GM21825 (cell line): ENCODE data around the gene JAK1.
"Not testable (repeated sequence)": the region's sequence is repeated elsewhere in the genome, so short reads cannot be mapped to it uniquely, and the experiment has no call there.

Experiments used
- ATAC-seq: cut with Tn5 transposase; IDR thresholded peaks from one replicate; pipeline ENCODE4 v1.9.1; 2021; ENCODE audit warnings: mild to moderate bottlenecking, moderate library complexity; ENCODE audit not compliant: unreplicated experiment

Gene JAK1

GRCh38 chr1:64844175-64844574, 122.2 kb downstream of the JAK1 start:
- no peak for ATAC-seq

DNA sequence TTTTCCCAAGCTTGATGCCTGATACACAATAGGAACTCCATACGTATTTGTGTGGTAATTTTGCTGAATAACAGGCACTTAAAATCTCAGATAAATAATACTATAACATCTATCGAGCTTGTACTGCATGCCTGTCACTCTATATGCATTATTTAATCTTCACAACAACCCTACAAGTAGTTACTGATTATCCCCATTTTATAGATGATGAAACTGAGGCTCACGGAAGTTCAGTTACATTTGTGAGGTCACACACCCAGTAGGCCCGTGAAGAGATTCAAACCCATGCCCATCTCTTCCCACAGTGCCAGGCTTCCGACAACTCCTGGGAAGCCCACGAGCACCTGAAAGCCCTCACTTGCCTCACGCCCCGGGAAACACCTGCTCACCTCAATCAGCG, 122.7 kb downstream of the JAK1 start:
- ATAC-seq, result no peak

DNA sequence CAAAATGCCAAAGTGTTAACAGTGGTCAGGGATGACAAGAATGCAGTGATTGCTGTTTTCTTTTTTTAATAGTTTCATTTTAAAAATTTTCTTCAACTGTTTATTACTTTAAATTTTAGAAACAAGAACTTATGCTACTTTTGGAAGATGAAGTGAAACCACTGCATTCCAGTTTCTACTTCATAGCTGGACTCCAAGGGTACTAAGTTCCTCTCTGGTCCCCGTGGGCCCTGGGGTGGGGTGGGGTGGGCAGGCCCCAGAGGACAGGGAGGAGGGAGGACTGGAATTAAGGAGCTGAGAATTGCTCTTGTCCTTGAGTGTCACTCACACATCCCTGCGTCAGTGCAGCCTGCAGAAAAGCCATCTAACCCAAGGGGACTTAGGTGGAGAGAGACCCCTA, 124.1 kb downstream of the JAK1 start:
- ATAC-seq, result no peak

DNA sequence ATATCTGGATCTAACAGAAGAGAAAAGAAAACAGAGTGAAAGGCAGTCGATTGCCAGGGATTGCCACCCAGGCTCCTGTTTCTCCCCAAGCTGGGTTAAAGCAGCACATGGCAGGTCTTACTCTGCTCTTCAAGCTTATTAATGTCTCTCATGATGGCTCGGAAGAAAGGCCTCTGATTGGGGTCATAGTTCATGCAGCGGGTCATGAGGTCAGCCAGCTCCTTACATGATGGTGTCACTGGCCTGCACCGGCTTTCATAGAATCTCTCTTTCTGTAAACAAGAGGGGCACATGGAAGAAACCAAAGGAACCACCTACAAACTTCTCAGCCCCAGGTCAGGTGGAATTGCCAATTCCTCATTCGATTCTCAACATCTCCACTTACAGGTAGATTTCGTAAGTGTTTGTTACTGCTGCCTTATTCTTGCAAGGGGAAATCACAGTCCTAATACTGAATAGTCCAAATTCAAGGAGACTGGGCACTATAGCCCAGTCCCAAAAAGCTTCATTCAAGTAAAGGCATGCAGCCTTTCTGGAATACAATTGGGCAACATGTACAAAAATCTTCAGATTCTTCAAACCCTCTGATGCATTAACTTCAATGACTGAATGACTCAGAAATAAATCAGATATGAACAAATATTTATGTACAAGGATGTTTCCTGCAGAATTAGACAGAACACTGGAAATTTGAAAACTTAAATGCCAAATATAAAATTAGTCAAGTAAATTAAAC, 124.9 kb downstream of the JAK1 start:
- ATAC-seq, result no peak

DNA sequence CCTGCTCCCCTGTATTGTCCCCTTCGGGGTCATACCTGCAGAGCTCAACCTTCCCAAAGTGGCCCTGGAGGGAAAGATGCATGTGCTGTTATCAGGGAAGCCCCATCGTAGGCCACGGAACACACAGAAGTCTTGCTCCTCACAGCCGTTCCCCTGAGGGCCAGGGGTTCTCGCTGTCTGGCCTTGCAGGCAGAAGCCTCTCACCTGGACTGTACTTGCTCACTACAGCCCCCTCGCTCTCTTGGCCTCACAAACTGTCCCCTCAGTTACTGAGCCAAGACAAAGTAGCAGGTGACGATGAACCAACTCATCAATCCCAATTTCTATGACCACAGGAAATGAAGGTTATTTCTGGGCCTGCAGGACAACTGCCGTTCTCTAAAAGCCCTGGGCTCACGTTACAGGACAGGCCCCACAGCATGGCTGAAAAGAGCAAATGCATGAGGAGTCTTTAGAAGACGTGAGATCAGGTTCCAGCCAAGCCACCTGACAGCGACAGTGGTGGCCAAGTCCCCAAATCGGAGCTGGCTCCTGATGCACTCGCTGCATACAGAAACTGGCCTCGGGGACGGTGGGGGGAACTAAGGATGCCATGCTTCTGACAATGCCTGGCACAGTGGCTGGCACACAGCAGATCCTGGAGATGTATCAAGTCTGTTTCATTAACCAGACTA, 126.5 kb downstream of the JAK1 start:
- ATAC-seq, result no peak

- ATAC-seq, result no peak
Observed at GRCh38 chr1:64839261-64839660, 127.1 kb downstream of the JAK1 start.

- ATAC-seq, result no peak
Observed at GRCh38 chr1:64838486-64838885, 127.9 kb downstream of the JAK1 start.

DNA sequence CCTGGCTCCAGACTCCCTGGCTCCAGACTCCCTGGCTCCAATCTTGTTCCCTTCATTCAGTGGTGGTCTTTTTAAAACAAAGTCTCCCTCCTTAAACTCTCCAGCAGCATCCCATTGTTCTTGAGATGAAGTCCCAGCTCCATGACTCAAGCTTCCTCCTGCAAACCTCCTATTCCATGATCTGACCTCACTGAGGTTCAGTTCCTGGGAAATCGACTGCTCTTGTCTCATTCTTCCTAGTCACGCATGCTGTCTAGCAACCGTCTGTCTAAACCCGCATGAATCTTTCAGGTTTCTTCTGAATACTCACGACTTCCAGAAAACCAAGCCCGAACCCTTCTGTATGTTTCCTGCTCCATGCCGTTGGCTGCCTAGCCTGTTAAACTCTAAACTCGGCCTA, 129.5 kb downstream of the JAK1 start:
- ATAC-seq, result no peak

- no peak for ATAC-seq
Observed at GRCh38 chr1:64834734-64835133, 131.6 kb downstream of the JAK1 start.

DNA sequence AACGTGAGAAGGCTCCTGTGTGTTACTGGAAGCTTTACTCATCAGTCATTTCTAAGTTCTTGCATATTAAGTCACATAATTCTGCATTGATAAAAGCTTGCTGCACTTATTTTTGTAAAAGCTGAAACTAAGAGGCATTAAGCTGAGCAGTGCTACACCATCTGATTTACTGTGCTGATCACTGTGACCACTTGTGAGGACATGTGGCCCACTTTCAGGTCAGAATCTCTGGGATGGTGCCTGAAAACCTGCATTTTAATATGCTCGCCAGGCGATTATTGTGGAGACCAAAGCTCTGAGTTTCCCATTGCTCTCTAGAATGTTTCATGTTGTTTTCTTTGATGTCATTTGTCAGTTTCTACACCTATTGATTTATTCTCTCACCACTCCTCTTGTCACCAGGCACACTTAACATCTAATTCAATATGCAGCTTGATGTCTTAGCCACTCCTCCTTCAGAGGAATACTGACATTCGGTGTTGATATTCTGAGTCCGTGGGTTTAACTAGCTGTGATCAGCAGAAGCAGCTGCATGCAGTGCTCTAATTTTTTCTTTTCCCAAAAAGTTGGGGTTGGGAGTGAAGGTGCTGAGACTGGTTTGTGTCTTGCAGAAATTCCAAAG, 136.2 kb downstream of the JAK1 start:
- ATAC-seq, result no peak

- ATAC-seq, result no peak
Observed at GRCh38 chr1:64829411-64830029, 136.8 kb downstream of the JAK1 start.

DNA sequence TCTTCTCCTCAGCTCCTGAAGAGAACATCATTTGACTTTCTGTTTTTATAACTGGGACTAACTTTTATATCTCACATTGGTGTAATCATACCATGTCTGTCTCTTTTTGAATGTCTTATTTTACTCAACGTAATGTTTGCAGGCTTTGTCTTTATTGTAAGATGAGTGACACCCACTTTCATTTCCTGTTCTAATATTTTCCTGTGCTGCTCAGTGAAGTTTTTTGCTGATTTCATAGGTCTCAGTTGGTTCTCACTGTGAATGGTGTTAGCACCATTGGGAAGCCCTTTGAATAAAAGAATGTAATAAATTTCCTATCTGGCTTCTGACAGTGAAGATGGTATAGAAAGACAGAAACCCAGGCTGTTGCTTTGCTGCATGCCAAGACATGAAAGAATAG, 137.5 kb downstream of the JAK1 start:
- no peak for ATAC-seq

- ATAC-seq, result no peak
Observed at GRCh38 chr1:64826991-64827390, 139.4 kb downstream of the JAK1 start.

GRCh38 chr1:64823691-64824476, 142.5 kb downstream of the JAK1 start:
- ATAC-seq, result no peak

GRCh38 chr1:64822621-64823020, 143.7 kb downstream of the JAK1 start:
- ATAC-seq, result no peak

- ATAC-seq, result not testable (repeated sequence)
Observed at GRCh38 chr1:64820572-64820971, 145.8 kb downstream of the JAK1 start.

DNA sequence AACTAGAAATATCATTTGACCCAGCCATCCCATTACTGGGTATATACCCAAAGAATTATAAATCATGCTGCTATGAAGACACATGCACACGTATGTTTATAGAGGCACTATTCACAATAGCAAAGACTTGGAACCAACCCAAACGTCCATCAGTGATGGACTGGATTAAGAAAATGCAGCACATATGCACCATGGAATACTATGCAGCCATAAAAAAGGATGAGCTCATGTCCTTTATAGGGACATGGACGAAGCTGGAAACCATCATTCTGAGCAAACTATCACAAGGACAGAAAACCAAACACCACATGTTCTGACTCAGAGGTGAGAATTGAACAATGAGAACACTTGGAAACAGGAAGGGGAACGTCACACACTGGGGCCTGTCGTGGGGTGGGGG, 149.0 kb downstream of the JAK1 start:
- not testable (repeated sequence) for ATAC-seq

GRCh38 chr1:64814427-64814826, 151.9 kb downstream of the JAK1 start:
- ATAC-seq, result no peak

DNA sequence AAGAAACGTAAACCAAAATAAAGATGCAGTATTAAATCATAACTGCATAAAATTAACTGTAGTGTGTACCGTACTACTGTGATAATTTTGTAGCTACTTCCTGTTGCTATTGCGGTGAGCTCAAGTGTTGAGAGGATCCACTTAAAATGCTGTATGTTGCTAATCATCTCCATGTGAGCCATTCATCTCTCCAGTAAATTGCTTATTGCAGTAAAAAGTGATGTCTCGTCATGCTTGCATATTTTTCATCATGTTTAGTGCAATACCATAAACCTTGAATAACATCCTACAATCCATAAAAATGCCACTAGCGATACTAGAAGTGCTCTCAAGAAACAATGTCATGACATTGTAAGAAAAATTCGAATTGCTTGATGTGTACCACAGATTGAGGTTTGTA, 155.2 kb downstream of the JAK1 start:
- no peak for ATAC-seq

GRCh38 chr1:64810001-64810400, 156.3 kb downstream of the JAK1 start:
- ATAC-seq, result no peak

DNA sequence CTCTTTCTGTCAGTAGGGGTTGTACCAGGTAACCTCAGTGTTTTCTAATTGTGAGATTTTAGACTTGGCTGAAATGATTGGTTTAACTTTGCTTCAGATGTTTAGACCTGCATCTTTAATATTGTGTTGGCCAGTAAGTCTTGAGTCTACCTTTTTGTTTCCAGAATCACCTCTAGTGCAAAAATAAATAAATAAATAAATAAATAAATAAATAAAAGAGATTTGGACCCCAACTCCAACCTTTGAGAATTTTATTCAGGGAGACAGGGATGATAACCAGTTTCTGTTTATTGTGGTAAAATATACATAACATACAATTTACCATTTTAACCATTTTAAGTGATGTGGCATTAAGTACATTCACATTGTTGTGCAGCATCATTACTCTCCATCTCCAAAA, 157.0 kb downstream of the JAK1 start:
- ATAC-seq, result no peak
